CD4-positive, alpha-beta T cell (primary cell): ENCODE data around the gene DHH. TPM values are rescaled to one million over a fixed set of nuclear protein-coding genes. Genes with fewer than 3 reads are reported as not detected.

Experiments
- ATAC-seq: fragments of 200-7000 bp; cut with Tn5 transposase; one replicate; pipeline ENCODE4 v1.10.0; 2022; ENCODE audit warnings: mild to moderate bottlenecking; ENCODE audit not compliant: poor library complexity
- CTCF ChIA-PET: fragments of 350-600 bp; sonication (Branson Sonifier 250); formaldehyde crosslinking; loops from one replicate; lab custom pipeline; 2021; ENCODE audit warnings: antibody characterized with exemption, inconsistent platforms; lab: Charles Lee
- POLR2A ChIA-PET: fragments of 350-600 bp; sonication (Branson Sonifier 250); formaldehyde crosslinking; loops from one replicate; lab custom pipeline; 2021; ENCODE audit warnings: antibody characterized with exemption, inconsistent platforms; lab: Charles Lee
- DNase-seq, 14 experiments: peaks; one replicate each; pipeline ENCODE4 v3.0.0-alpha.2; 2013 to 2020; ENCODE audit warnings: mixed read lengths in 2 of 14
- H3K27ac ChIP-seq, 2 donors: one replicate each; pipeline versions ENCODE4 v1.5.1 to v1.7.0; 2013; ENCODE audit warnings: low read length in 2 of 2, low read depth in 1 of 2, mild to moderate bottlenecking in 1 of 2
- H3K27me3 ChIP-seq, 2 experiments: 1 replicate in 1 of 2; 2 replicates in 1 of 2; pipeline versions ENCODE4 v1.6.1 to v1.7.0; 2013; ENCODE audit warnings: low read length in 2 of 2, control low read depth in 1 of 2, mild to moderate bottlenecking in 1 of 2, moderate library complexity in 1 of 2; ENCODE audit not compliant: insufficient read depth in 2 of 2, control insufficient read depth in 1 of 2
- H3K36me3 ChIP-seq: one replicate; pipeline ENCODE4 v1.6.1; 2013; ENCODE audit warnings: low read length, control low read depth; ENCODE audit not compliant: insufficient read depth
- H3K4me1 ChIP-seq: one replicate; pipeline ENCODE4 v1.6.1; 2013; ENCODE audit warnings: low read length, control low read depth; ENCODE audit not compliant: insufficient read depth
- H3K4me3 ChIP-seq: one replicate; pipeline ENCODE4 v1.5.1; 2013; ENCODE audit warnings: mild to moderate bottlenecking, low read length, moderate library complexity
- H3K9me3 ChIP-seq, 2 experiments: 1 replicate in 1 of 2; 2 replicates in 1 of 2; pipeline versions ENCODE4 v1.6.1 to v1.7.0; 2013; ENCODE audit warnings: low read length in 2 of 2, mild to moderate bottlenecking in 2 of 2, control low read depth in 1 of 2, moderate library complexity in 1 of 2; ENCODE audit not compliant: control insufficient read depth in 1 of 2, insufficient read depth in 1 of 2
- H3K27ac Mint-ChIP-seq: one replicate; pipeline ENCODE4 v1.8.0; 2020; ENCODE audit warnings: mixed read lengths
- H3K27me3 Mint-ChIP-seq: one replicate; pipeline ENCODE4 v1.8.0; 2021; ENCODE audit warnings: mixed read lengths
- H3K36me3 Mint-ChIP-seq: one replicate; pipeline ENCODE4 v1.8.0; 2021; ENCODE audit warnings: low read depth, mixed read lengths
- H3K4me1 Mint-ChIP-seq: one replicate; pipeline ENCODE4 v1.8.0; 2021; ENCODE audit warnings: low read depth, mixed read lengths
- H3K4me3 Mint-ChIP-seq: one replicate; pipeline ENCODE4 v1.8.0; 2020; ENCODE audit warnings: mild to moderate bottlenecking, mixed read lengths
- H3K9me3 Mint-ChIP-seq: one replicate; pipeline ENCODE4 v1.8.0; 2020; ENCODE audit warnings: mixed read lengths
- CTCF ChIP-seq: fragments of 200-600 bp; IDR thresholded peaks from one replicate; pipeline ENCODE4 v1.8.0; 2022; ENCODE audit warnings: antibody characterized with exemption, mild to moderate bottlenecking
- intact Hi-C, 2 experiments: fragments of 100-400 bp; cut with DNase I in 1 of 2; cut with micrococcal nuclease in 1 of 2; formaldehyde crosslinking; loops; one replicate each; pipeline versions ENCODE4 v1.15.1 to v1.9.0; 2023 to 2025; cut with DNase I, micrococcal nuclease
- total RNA-seq, 174 experiments: library from RNA in 2 of 174; stranded (reverse) in 2 of 174; gene quantifications; one replicate each; pipeline ENCODE4 v1.2.3 and lab custom pipeline; 2021 to 2026

Gene DHH
- total RNA-seq, 2 experiments from 2014 or later = 0.71 to 1.1 TPM

- intact Hi-C loops = loop anchor here (2.0 kb wide), 2 partner anchors 25 to 41 kb away; partner anchors contain the start of gene TUBA1B (in 1 of the 2)
- DNase-seq = peak in 8 of 14 experiments; percentile 18 to 63 (median 45)
Observed at GRCh38 chr12:49089821-49090773, 4.5 kb downstream of the DHH start.

DNA sequence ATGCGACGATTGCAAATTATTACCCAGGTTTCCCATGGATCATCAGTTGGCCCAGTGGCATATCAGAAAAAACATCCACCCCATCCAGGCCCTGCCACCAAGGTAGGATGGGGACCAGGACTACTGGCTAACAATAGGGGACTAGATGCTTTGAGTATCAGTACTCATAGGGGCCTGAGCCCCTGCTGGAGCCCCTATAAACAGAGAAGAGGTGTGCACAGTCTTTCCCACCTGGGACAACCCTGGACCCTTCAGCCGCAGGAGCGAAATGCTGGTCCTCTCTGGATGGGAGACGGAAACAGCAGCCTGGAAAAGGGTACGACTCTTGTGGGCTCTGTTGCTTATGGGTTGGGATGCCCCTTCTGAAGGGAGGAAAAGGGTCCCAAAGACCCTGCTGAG lies 5.7 kb downstream of the DHH start:
- Histone ChIP-seq H3K27me3 (peaks cover 54 to 57% of the 10 kb centered on the region in 2 experiments), H3K36me3 (no peaks in the 10 kb centered on the region), H3K4me1 (peaks cover 61% of the 10 kb centered on the region), H3K27ac (no peak overlapping the region), H3K9me3 (peaks cover 0 to 17% of the 10 kb centered on the region in 2 experiments), H3K4me3 (no peak overlapping the region)
- Mint-ChIP-seq H3K9me3 (no peaks in the 10 kb centered on the region), H3K27me3 (peaks cover 68% of the 10 kb centered on the region), H3K27ac (no peak overlapping the region), H3K36me3 (no peaks in the 10 kb centered on the region), H3K4me3 (no peak overlapping the region), H3K4me1 (peaks cover 57% of the 10 kb centered on the region)
- POLR2A ChIA-PET = interaction anchor here (0.6 to 2.9 kb wide), 8 partner anchors 9 to 163 kb away, joined by 3 to 30 read pairs (median 12); partner anchors contain the start of genes LMBR1L, RHEBL1, TUBA1A and TUBA1B
- intact Hi-C loops = loop anchor here (1.0 to 2.0 kb wide), 4 partner anchors 24 to 146 kb away; partner anchors contain the start of gene TUBA1B (in 1 of the 2)
- no peak for TF ChIP-seq CTCF
- DNase-seq = no peak
- CTCF ChIA-PET = interaction anchor here (0.7 to 3.7 kb wide), 23 partner anchors 9 to 236 kb away, joined by 3 to 46 read pairs (median 4); partner anchors contain the start of genes PRKAG1, RHEBL1, TUBA1A and TUBA1B
- no peak for ATAC-seq

More at GRCh38 chr12:49089821-49090773, 4.5 kb downstream of the DHH start:
- Mint-ChIP-seq H3K4me1 (peaks cover 68% of the 10 kb centered on the region), H3K27ac (no peak overlapping the region), H3K9me3 (no peaks in the 10 kb centered on the region), H3K4me3 (peak overlapping the region; percentile 82), H3K36me3 (no peaks in the 10 kb centered on the region), H3K27me3 (peaks cover 75% of the 10 kb centered on the region)
- no peak for TF ChIP-seq CTCF
- ChIA-PET POLR2A (interaction anchor here (1.3 to 4.9 kb wide), 8 partner anchors 8 to 145 kb away, joined by 3 to 42 read pairs (median 15); partner anchors contain the start of genes LMBR1L, RHEBL1, TUBA1A and TUBA1B), CTCF (interaction anchor here (0.7 to 3.7 kb wide), 5 partner anchors 9 to 40 kb away, joined by 4 to 46 read pairs (median 29); no protein-coding TSS in a partner anchor)
- peak; percentile 7 for ATAC-seq
- H3K27me3 ChIP-seq = peaks cover 61 to 67% of the 10 kb centered on the region in 2 experiments
- peaks cover 70% of the 10 kb centered on the region for H3K4me1 ChIP-seq
- H3K4me3 ChIP-seq = peak overlapping the region; percentile 36
- no peak overlapping the region for H3K27ac ChIP-seq
- peaks cover 0 to 19% of the 10 kb centered on the region in 2 experiments for H3K9me3 ChIP-seq
- H3K36me3 ChIP-seq = no peaks in the 10 kb centered on the region
